Measurements from ENCODE around the gene NF2. TPM values are rescaled to one million over a fixed set of nuclear protein-coding genes. Genes with fewer than 3 reads are reported as not detected.

Gene NF2
- 11.1 to 14.6 TPM (median 11.4 TPM) in 5 replicates for total RNA-seq (2022; extraction: Qiagen RNA extraction)

DNA sequence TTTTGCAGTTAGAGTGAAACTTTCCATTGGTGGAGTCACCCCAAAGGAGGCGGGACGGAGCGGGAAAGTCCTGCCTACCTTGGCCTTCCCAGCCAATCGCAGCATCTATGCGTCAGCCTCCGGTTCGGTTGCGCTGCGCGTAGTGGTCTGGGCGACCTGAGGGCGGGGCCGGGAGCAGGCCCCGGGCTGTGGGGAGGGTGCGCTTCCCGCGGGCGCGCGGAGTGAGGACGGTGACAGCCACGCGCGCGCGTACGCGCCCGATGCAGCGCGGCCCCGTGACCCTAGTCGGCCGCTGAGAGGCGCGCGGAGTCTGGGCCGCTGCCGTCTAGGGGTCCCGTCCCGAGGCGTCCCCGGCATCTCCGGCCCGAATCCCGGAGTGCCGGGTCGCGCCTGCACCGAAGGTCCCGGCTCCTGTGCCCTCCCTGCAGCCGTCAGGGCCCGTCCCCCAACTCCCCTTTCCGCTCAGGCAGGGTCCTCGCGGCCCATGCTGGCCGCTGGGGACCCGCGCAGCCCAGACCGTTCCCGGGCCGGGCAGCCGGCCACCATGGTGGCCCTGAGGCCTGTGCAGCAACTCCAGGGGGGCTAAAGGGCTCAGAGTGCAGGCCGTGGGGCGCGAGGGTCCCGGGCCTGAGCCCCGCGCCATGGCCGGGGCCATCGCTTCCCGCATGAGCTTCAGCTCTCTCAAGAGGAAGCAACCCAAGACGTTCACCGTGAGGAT lies at the start of gene NF2:
TSS of gene NF2 (plus strand) at position 276 of the 718 bp plus-strand sequence. CDS start at position 642, 366 bp downstream.

DNA sequence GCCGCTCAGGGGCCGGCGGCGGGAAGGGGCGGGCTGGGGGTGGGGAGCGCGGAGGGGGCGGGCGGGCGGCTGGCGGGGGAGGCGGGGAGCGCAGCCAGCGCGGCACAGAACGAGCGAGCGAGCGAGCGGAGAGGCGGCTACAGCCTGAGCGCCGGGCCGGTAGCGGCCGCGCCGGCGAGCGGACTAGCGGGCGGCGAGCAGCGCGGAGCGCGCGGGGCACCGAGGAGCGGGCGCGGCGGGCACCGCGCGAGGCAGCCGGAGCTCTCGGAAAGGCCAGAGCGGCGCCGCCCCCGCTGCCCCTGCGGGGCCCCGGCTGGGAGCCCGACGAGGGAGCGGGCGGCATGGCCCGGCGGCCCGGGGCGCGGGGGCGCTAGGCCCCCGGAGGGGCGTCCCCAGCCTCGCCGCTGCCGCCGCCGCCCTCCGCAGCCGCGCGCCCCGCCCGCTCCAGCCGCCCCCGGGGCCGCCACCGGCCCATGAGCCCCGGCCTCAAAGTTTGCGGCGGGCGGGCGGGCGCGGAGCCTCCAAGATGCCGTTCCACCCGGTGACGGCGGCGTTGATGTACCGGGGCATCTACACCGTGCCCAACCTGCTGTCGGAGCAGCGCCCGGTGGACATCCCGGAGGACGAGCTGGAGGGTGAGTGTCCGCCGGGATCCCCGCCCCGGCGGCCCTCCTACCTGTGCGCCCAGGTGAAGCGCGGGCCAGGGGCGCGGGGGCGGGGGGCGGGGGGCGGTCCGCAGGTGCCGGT lies 116.6 kb downstream of the NF2 start, which contains the start of gene CABP7:
TSS of gene CABP7 (plus strand) at position 105 of the 747 bp plus-strand sequence. CDS start at position 527, 422 bp downstream.

Other genes with a start within 250 kb of the NF2 start
- 24.8 to 27.6 TPM (median 26.9 TPM) in 5 replicates for gene AP1B1, start 215.1 kb upstream of the NF2 start, total RNA-seq (2022; extraction: Qiagen RNA extraction)
- not detected in 5 replicates for gene RFPL1, start 165.1 kb upstream of the NF2 start, total RNA-seq (2022; extraction: Qiagen RNA extraction)
- gene NEFH, start 123.4 kb upstream of the NF2 start, total RNA-seq (2022; extraction: Qiagen RNA extraction) = 0.08 to 0.19 TPM (median 0.12 TPM) in 5 replicates
- 28.8 to 34.4 TPM (median 31.5 TPM) in 5 replicates for gene THOC5, start 49.9 kb upstream of the NF2 start, total RNA-seq (2022; extraction: Qiagen RNA extraction)
- gene NIPSNAP1, start 22.5 kb upstream of the NF2 start, total RNA-seq (2022; extraction: Qiagen RNA extraction) = 56.0 to 63.3 TPM (median 61.2 TPM) in 5 replicates
- 0.08 to 0.20 TPM (median 0.17 TPM) in 5 replicates for gene CABP7, start 116.4 kb downstream of the NF2 start, total RNA-seq (2022; extraction: Qiagen RNA extraction)
- 13.4 to 20.1 TPM (median 19.1 TPM) in 5 replicates for gene ZMAT5, start 163.4 kb downstream of the NF2 start, total RNA-seq (2022; extraction: Qiagen RNA extraction)
- 113 to 127 TPM (median 116 TPM) in 5 replicates for gene UQCR10, start 163.7 kb downstream of the NF2 start, total RNA-seq (2022; extraction: Qiagen RNA extraction)
- 25.7 to 32.5 TPM (median 27.8 TPM) in 5 replicates for gene ASCC2, start 234.6 kb downstream of the NF2 start, total RNA-seq (2022; extraction: Qiagen RNA extraction)